DOHH2 (cell line): Measurements from ENCODE around the gene AP3D1.

ENCODE experiments used
- H3F3A ChIP-seq: fragments of 200-600 bp; sonication (generic), shearing (Covaris generic); 2 replicates; pipeline ENCODE4 v1.6.0; 2016; ENCODE audit warnings: antibody characterized with exemption, mild to moderate bottlenecking; ENCODE audit not compliant: control insufficient read depth, insufficient read depth
- H3K27ac ChIP-seq: fragments of 200-600 bp; sonication (generic); 2 replicates; pipeline ENCODE4 v1.5.1; 2014; ENCODE audit warnings: low read depth, mild to moderate bottlenecking, low read length, moderate library complexity
- H3K27me3 ChIP-seq: fragments of 200-600 bp; sonication (generic); 2 replicates; pipeline ENCODE4 v1.6.1; 2014; ENCODE audit warnings: mild to moderate bottlenecking, low read length, mixed read lengths; ENCODE audit not compliant: control insufficient read depth
- H3K36me3 ChIP-seq: fragments of 200-600 bp; sonication (generic); 2 replicates; pipeline ENCODE4 v1.6.1; 2014; ENCODE audit warnings: mild to moderate bottlenecking, low read length, moderate library complexity, mixed read lengths; ENCODE audit not compliant: control insufficient read depth
- H3K4me1 ChIP-seq: fragments of 200-600 bp; sonication (generic); 2 replicates; pipeline ENCODE4 v1.6.1; 2014; ENCODE audit warnings: mild to moderate bottlenecking, low read length, mixed read lengths; ENCODE audit not compliant: control insufficient read depth
- H3K4me2 ChIP-seq: fragments of 200-600 bp; sonication (generic); 2 replicates; pipeline ENCODE4 v1.6.0; 2014; ENCODE audit warnings: mild to moderate bottlenecking, low read length, moderate library complexity
- H3K4me3 ChIP-seq: fragments of 200-600 bp; sonication (generic); 2 replicates; pipeline ENCODE4 v1.5.1; 2014; ENCODE audit warnings: mild to moderate bottlenecking, low read length, mixed read lengths
- H3K79me2 ChIP-seq: fragments of 200-600 bp; sonication (generic); 2 replicates; pipeline ENCODE4 v1.6.1; 2014; ENCODE audit warnings: mild to moderate bottlenecking, low read length, mixed read lengths; ENCODE audit not compliant: control insufficient read depth
- H3K9me2 ChIP-seq: fragments of 200-600 bp; sonication (generic); replicated peaks from 2 replicates; pipeline ENCODE4 v1.6.1; 2014; ENCODE audit warnings: mild to moderate bottlenecking, low read length, mixed read lengths; ENCODE audit not compliant: control insufficient read depth
- H3K9me3 ChIP-seq: fragments of 200-600 bp; sonication (generic); 2 replicates; pipeline ENCODE4 v1.6.1; 2014; ENCODE audit warnings: antibody characterized with exemption, low read length, mixed read lengths; ENCODE audit not compliant: control insufficient read depth, insufficient read depth
- H4K20me1 ChIP-seq: fragments of 200-600 bp; sonication (generic); 2 replicates; pipeline ENCODE4 v1.6.0; 2014; ENCODE audit warnings: low read depth, mild to moderate bottlenecking, antibody characterized with exemption, low read length, moderate library complexity; ENCODE audit not compliant: control insufficient read depth, insufficient read depth
- EZH2phosphoT487 ChIP-seq: fragments of 200-600 bp; sonication (generic); IDR thresholded peaks from 2 replicates; pipeline ENCODE4 v1.6.1; 2017; ENCODE audit warnings: borderline replicate concordance, mild to moderate bottlenecking, antibody characterized with exemption, low read length, moderate library complexity, mixed read lengths
- TF ChIP-seq, protein P1 (sequence below): fragments of 200-600 bp; sonication (generic); IDR thresholded peaks from one replicate; pipeline ENCODE4 v1.5.1; 2014; ENCODE audit warnings: antibody characterized with exemption, mild to moderate bottlenecking, low read depth, low read length; ENCODE audit not compliant: poor library complexity, severe bottlenecking

The AP3D1 gene

DNA sequence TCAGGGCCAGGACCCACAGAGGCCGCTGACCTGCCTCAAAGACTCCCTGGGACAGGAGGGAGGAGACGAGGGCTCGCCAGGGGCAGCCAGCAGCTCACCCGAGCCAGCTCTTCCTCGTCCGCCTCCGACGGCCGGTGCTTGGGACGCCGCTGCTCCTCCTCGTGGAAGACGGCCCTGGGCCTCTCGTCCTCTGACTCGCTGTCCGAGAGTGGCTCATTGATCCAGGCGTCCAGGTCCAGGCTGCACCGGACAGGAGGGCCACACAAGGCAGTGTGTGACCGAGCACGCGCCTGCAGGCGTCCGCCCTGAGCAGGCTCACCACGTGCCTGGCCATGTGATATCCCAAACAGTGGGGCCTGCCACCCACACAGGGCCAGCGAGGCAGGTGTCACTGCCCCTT is 34.9 kb downstream of the AP3D1 start:
- no peaks in the 10 kb centered on the region for H3K9me2 ChIP-seq
- TF ChIP-seq, protein P1, sequence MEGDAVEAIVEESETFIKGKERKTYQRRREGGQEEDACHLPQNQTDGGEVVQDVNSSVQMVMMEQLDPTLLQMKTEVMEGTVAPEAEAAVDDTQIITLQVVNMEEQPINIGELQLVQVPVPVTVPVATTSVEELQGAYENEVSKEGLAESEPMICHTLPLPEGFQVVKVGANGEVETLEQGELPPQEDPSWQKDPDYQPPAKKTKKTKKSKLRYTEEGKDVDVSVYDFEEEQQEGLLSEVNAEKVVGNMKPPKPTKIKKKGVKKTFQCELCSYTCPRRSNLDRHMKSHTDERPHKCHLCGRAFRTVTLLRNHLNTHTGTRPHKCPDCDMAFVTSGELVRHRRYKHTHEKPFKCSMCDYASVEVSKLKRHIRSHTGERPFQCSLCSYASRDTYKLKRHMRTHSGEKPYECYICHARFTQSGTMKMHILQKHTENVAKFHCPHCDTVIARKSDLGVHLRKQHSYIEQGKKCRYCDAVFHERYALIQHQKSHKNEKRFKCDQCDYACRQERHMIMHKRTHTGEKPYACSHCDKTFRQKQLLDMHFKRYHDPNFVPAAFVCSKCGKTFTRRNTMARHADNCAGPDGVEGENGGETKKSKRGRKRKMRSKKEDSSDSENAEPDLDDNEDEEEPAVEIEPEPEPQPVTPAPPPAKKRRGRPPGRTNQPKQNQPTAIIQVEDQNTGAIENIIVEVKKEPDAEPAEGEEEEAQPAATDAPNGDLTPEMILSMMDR = no peak
- TF ChIP-seq EZH2phosphoT487 = no peak
- H3K27me3 ChIP-seq = no peaks in the 10 kb centered on the region
- H3K36me3 ChIP-seq = peaks cover 82% of the 10 kb centered on the region
- H4K20me1 ChIP-seq = no peaks in the 10 kb centered on the region
- no peak overlapping the region for H3K4me2 ChIP-seq
- no peak overlapping the region for H3K4me3 ChIP-seq
- H3K27ac ChIP-seq = no peak overlapping the region
- H3K4me1 ChIP-seq = no peaks in the 10 kb centered on the region
- H3K79me2 ChIP-seq = no peaks in the 10 kb centered on the region
- H3F3A ChIP-seq = no peaks in the 10 kb centered on the region
- H3K9me3 ChIP-seq = no peaks in the 10 kb centered on the region

- TF ChIP-seq, protein P1 = no peak
- TF ChIP-seq EZH2phosphoT487 = no peak
- no peaks in the 10 kb centered on the region for H4K20me1 ChIP-seq
- no peaks in the 10 kb centered on the region for H3K9me3 ChIP-seq
- H3K4me3 ChIP-seq = no peak overlapping the region
- no peaks in the 10 kb centered on the region for H3K4me1 ChIP-seq
- no peaks in the 10 kb centered on the region for H3F3A ChIP-seq
- no peak overlapping the region for H3K27ac ChIP-seq
- no peaks in the 10 kb centered on the region for H3K9me2 ChIP-seq
- no peaks in the 10 kb centered on the region for H3K27me3 ChIP-seq
- H3K79me2 ChIP-seq = no peaks in the 10 kb centered on the region
- peaks cover 82% of the 10 kb centered on the region for H3K36me3 ChIP-seq
- H3K4me2 ChIP-seq = no peak overlapping the region
Measured at GRCh38 chr19:2115911-2116426, 35.4 kb downstream of the AP3D1 start.

GRCh38 chr19:2115324-2115723 is 36.0 kb downstream of the AP3D1 start:
- no peak overlapping the region for H3K27ac ChIP-seq
- no peaks in the 10 kb centered on the region for H3K9me2 ChIP-seq
- H3K4me3 ChIP-seq = no peak overlapping the region
- no peaks in the 10 kb centered on the region for H3F3A ChIP-seq
- H4K20me1 ChIP-seq = no peaks in the 10 kb centered on the region
- TF ChIP-seq, protein P1 = no peak
- TF ChIP-seq EZH2phosphoT487 = no peak
- H3K9me3 ChIP-seq = no peaks in the 10 kb centered on the region
- no peaks in the 10 kb centered on the region for H3K27me3 ChIP-seq
- peaks cover 82% of the 10 kb centered on the region for H3K36me3 ChIP-seq
- H3K79me2 ChIP-seq = no peaks in the 10 kb centered on the region
- H3K4me1 ChIP-seq = no peaks in the 10 kb centered on the region
- H3K4me2 ChIP-seq = no peak overlapping the region

DNA sequence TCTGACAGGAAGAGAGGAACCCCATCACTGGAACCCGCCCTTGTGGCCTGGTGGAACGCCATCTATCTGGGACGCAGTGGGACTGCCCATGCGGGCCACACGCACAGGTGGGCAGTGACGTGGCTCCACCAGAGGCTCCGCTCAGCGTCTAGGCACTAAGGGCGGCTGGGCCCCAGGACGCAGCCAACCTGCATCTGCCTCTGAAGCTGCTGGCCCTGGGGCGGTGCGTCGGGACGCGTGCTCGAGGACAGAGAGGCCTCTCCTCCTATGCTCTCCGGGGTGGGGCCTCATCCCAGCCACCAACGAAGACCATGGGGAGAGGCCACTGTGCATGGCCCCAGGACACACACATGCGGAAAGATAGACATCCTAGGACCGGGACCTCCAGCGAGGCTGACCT is 36.5 kb downstream of the AP3D1 start:
- Histone ChIP-seq H4K20me1 (no peaks in the 10 kb centered on the region), H3K36me3 (peaks cover 82% of the 10 kb centered on the region), H3K27me3 (no peaks in the 10 kb centered on the region), H3K4me1 (no peaks in the 10 kb centered on the region), H3K9me3 (no peaks in the 10 kb centered on the region), H3K4me2 (no peak overlapping the region), H3K9me2 (no peaks in the 10 kb centered on the region), H3K27ac (no peak overlapping the region), H3K4me3 (no peak overlapping the region), H3K79me2 (no peaks in the 10 kb centered on the region), H3F3A (no peaks in the 10 kb centered on the region)
- TF ChIP-seq, protein P1 = no peak
- no peak for TF ChIP-seq EZH2phosphoT487
